Measurements from ENCODE around the gene PGA3.
"Not testable (repeated sequence)": the region's sequence is repeated elsewhere in the genome, so short reads cannot be mapped to it uniquely, and the experiment has no call there.

PGA3 gene

DNA sequence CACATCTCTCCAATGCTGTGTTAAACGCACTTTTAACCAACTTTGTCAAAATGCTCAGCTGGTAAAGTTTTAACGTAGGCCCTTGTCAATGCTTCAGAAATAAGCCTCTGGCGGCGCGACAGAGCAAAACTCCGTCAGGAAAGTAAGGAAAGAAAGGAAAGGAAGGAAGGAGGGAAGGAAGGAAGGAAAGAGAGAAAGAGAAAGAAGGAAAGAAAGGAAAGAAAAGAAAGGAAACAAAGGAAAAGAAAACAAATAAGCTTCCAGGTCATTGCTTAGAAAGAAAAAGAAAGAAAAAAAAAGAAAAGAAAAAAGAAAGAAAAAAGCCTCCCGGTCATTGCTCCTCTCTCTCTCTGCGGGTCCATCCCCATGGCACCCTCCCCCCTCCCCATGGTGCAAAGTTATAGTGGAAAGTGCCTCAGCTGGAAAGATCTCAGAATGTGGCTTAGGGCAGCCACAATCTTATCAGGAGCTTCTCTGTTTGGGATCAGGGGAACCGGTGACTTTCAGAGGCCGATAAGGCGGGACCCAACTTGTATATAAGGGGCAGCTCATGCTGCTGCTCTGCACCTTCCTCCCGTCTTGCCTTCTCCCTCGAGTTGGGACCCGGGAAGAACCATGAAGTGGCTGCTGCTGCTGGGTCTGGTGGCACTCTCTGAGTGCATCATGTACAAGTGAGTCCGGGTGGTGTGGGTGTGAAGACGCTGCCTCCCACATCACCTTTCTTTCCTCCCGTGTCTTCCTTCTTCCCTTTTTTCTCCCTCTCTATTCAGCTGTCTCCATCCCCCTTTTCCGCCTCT lies at the start of gene PGA3:
TSS of gene PGA3 (plus strand) at position 566 of the 797 bp plus-strand sequence. CDS start at position 616, 50 bp downstream.
- DNase-seq, result not testable (repeated sequence)

DNA sequence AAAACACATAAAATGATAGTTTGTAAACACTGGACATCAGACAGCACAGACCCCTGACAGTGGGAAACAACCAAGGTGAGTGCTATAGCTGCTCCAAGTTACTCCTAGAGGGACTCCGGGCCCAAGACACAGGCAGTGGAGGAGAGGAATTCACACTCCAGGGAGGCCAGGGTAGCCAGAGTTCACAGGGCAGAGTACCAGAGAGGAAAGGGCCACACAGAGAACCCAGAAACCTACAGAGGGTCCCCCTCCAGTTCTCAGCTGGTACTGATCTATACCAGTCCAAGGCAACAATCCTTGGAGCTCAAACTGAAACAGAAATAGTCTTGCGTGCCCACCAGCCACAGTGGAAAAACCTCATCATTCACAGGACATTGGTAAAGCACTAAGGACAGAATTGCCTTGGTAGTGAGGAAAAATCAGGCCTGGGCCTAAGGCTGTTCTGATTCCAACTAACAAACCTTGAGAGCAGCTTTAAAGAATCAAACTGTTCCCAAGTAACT lies 49.7 kb upstream of the PGA3 start:
- DNase-seq, result no peak

DNA sequence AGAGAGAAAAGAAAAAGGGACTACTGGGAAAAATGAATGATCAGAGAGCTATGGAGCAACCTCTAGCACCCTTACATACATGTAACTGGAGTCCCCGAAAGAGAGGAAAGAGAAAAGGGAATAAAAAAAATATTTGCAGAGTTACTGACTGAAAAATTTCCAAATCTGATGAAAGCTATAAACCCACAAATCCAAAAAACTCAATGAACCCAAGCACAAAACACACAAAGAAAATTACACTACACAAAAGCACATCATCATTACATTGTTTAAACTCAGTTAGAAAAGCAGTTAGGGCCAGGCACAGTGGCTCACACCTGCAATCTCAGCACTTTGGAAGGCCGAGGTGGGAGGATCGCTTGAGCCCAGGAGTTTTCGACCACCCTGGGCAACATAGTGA lies 48.8 kb upstream of the PGA3 start:
- no peak for DNase-seq

DNA sequence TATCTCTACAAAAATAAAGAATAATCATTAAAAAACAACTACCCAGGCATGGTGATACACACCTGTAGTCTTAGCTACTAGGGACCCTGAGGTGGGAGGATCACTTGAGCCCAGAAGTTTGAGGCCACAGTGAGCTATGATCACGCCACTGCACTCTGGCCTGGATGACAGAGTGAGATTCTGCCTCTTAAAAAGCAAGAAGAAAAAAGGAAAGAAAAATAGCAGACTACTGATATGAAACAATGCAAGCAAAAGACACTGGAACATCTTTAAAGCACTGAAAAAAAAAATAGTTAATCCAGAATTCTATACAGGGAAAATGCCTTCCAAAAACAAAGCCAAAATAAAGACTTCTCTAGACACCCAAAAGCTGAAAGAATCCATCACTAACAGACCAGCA lies 48.0 kb upstream of the PGA3 start:
- DNase-seq, result no peak

DNA sequence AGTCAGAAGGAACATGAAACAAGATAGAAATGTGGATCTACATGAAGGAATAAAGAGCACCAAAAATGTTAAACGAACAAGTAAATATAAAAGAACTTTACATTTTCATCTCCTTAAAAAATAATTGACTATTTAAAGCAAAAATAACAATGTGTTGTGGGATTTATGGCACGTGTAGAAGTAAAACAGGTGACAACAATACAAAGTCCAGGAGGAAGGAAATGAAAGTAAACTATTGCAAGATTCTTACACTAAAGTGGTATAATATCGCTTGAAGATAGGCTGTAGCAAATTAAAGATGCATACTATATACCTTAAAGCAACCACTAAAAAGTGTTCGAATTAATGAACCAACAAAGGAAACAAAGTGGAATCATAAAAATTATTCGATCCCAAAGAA lies 47.6 kb upstream of the PGA3 start:
- no peak for DNase-seq

DNA sequence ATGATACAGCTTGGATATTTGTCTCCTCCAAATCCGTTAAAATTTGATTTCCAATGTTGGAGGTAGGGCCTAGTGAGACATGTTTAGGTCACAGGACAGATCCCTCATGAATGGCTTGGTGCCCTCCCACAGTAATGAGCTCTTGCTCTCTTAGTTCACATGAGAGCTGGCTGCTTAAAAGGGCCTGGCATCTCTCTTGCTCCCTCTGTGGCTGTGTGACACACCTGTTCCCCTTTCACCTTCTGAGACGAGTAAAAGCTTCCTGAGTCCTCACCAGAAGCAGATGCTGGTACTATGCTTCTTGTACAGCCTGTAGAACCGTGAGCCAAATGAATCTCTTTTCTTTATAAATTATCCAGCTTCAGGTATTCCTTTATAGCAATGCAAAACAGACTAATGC lies 45.6 kb upstream of the PGA3 start:
- no peak for DNase-seq

DNA sequence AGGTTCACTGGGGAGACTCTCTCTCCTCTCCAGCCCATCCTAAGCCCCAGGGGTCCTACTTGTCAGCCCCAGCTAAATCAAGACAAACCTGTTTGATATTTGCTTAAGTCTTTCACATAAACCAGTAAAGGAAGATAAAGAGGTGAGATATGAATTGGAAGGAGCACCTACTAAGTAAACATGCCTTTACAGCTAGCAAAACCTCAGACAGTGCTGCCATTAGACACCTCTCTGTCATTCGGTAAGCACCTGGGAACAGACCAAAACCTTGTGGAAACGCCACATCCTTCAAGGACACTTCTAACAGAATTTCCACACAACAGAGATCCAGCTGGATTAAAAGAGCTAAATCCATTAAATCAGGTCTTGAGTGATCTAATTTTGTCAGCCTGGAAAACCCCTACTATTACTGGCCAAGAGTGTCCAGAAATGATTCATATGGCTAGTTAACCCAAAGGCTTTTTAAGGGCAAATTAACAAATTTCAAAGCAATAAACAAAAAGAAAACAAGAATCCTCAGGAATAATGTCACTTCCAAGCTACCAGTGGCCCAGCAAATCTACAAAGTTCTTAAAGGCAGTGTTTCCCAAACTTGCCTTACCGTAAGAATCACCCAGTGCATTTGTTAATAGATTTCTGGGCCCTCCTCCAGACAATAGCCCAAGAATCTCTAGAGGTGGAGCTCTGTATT lies 44.5 kb upstream of the PGA3 start:
- DNase-seq, result no peak

DNA sequence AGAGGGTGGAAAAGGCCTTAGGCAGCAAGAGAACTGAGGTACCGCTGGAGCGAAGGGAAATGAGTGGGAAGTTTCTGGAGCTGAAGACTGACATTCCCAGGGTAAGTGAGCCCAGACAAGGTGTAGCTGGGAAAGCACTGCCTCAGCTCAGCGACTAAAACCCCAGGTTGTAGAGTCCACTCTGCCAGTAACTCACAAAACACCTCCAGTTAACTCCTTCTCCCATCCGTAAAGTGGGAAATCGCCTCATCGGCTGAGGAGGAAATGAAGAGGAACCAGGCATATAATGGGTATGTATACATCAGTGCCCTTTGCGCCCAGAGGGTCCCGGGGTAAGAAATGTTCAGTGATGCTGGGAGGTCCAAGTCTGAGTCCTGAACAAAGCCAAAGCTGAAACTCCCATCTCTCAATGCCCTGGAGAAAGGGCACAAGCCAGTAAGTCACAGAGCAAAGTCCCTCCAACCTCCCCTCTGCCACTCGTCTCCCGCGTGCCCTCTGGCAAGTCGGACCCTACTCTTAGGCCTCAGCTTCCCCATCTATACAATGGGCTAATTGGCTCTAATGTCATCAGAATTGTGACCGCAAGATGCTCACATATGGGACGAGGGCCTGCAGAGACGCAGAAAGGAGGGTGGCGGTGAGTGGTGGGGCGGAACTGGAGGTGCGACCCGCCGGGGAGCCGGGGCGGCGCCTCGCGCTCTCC lies 42.7 kb upstream of the PGA3 start:
- no peak for DNase-seq

DNA sequence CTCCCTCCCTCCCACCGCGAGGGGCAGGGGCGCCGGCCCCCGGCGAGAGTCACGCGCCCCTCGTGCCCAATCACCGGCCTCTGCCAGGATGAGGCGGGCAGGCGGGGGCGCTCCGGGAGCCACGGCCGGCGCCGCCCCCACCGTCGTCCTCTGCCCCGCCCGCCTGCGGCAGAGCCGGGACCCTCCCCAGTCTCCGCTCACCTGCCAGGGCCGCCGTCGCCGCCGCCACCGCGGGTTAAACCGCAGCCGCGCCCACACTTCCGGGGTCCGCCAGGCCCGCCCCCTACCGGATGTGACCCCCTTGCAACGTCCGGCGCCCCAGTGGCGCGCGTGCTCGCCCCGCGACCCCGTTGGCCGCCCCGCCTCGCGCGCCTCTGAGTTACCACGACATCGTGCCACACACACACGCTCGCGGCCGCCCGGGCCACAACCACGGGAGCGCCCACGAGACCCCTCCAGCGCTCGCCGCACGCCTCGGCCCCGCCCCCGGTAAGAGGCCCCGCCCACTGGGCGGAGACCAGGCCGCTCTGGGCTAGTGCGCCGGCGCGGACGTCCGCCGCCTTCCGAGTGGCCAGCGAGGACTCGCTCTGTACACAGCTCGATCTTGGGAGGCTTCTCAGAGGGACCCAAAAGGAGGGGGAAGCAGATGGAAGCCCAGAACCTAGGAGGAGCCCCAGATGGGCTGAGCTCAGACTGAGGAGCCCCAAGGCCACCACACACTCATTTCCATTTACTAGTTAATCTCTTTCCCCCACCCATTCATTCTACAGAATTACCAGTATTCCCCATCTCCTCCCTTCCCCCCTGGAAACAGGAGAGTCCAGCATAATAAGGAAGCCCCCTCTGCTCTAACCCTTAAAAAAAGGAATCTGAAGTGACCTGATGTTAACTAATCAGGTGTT lies 41.9 kb upstream of the PGA3 start, which contains the start of gene VPS37C:
TSS of gene VPS37C (minus strand) at position 237 of the 902 bp plus-strand sequence. CDS start 22,597 bp downstream, outside the sequence.
- DNase-seq, result peak; percentile 72 to 85

DNA sequence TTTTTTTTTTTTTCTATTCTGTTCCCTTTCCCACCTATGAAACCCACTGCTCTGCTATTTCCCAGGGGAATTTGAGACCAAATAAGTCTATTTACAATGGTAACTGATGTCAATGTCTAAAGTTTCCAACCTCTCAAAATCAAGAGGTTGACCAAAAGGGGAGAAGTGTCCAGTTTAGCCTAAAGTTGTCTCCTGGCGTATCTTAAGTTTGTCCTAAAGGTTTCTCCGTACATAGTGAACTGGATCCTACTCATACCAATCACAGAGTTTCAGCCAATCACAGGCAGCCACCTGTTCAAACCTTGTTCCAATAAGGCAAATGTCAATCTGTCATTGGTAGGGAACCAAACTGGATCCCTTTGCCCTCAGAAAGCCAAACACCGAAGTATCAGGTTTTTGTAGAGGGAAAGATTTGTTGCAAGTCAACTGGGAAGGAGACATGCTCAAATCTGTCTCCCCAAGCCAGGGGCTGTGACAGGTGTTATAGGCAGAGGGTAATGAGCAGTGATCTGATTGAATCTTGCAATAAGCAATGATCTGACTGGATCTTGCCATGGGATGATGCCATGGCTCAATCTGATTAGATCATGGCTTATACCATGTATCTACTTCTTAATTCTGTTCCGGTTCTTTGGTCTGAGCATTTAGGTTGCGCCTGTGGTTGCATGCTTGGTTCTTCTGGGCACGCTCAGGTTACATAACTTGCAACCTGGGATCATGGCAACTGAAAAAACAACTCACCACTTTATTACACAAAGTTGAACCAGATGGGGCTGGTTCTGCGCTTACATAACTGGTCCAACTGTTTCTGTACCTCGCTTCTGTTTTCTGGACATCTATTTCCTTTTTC lies 41.0 kb upstream of the PGA3 start:
- no peak for DNase-seq

DNA sequence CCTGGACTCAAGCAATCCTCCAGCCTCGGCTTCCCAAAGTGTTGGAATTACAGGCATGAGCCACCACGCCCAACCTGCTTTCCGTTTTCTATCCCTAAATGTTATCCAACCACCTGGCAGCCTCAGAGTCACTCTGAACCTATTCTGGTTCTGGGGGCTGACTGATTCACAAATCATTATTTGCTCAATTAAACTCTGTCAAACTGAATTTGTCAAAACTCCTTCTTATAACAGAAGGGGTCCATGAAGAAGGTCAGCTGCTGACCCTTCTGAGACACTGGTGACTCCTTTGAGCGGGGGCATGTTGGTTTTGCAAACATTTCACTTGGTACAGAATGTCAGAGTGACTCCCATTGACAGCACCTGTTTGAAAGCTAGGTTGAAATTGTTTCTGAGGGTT lies 40.3 kb upstream of the PGA3 start:
- no peak for DNase-seq

DNA sequence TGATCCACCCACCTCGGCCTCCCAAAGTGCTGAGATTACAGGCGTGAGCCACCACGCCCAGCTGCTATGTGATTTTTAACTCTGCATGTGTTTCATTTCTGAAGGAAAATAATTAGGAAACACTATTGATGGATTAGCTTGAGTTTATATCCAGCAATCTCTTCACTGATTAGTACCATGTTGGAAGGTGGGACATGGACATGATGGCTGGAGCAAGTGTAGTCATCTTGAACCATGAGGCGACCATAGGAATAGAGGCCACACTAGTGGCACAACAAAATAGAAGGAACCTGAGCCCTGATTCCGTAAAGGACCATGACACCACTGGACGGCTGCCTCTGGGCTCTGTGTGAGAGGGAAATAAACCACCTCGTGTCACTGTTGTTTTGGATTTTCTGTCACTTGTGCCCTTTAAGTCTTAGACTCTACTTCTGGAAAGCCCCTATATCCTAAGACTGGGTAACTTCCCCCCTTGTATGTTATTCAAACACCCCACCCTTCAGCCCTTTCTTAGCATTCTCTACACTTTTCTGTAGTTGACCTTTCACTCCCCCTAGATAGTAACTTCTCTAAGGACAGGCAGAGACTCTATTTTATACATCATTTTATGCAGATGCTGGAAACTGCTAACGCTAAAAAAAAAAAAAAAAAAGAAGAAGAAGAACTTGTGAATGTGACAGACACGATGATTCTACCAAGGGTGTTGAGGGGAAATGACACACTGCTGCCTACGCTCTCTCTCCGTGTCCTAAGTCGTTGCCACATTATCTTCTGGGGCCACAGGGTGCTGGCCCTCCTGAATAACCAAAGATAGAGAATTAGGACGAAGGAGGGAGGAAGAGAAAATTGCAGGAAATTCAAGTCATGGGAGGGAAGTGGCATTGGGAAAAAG lies 39.4 kb upstream of the PGA3 start:
- DNase-seq, result no peak

DNA sequence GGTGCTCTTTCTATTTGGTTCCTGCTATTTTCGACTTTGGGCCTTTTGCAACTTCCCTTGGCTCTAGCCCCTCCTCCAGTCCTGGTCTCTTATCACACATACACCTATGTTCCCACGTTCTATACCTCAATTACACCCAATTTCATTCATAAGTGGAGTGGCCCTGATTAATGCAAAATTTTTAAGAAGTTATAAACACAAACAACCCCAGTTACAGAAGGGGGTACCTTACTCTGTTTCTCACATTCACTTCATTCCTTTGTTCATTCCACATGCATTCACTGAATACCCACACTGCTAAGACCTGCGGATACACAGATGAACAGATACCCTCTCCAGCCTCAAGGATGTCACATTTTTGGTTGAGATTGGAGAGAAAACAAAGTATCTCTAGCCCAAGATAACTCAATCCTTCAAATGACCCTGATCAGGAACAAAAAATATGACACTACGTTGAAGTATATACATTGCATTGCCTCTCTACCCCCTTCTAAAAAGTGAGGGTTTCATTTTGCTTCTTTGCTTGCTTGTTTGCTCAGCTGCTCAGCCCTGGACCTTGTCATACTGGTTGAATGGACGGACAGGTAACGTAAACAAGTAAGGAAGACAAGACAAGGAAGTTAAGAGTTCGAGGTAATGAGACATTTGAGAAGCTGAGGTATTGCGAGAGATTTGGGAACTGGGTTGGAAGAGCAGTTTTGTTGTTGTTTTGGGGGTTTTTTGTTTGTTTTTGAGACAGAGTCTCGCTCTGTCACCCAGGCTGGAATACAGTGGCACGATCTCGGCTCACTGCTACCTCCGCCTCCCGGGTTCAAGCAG lies 38.5 kb upstream of the PGA3 start:
- DNase-seq, result no peak

DNA sequence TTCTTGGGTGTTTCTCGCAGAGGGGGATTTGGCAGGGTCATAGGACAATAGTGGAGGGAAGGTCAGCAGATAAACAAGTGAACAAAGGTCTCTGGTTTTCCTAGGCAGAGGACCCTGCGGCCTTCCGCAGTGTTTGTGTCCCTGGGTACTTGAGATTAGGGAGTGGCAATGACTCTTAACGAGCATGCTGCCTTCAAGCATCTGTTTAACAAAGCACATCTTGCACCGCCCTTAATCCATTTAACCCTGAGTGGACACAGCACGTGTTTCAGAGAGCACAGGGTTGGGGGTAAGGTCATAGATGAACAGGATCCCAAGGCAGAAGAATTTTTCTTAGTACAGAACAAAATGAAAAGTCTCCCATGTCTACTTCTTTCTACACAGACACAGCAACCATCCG lies 37.5 kb upstream of the PGA3 start:
- not testable (repeated sequence) for DNase-seq

DNA sequence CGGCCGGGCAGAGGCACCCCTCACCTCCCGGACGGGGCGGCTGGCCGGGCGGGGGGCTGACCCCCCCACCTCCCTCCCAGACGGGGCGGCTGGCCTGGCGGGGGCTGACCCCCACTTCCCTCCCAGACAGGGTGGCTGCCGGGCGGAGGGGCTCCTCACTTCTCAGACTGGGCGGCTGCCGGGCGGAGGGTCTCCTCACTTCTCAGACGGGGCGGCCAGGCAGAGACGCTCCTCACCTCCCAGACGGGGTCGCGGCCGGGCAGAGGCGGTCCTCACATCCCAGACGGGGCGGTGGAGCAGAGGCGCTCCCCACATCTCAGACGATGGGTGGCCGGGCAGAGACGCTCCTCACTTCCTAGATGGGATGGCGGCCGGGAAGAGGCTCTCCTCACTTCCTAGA lies 37.0 kb upstream of the PGA3 start:
- not testable (repeated sequence) for DNase-seq

DNA sequence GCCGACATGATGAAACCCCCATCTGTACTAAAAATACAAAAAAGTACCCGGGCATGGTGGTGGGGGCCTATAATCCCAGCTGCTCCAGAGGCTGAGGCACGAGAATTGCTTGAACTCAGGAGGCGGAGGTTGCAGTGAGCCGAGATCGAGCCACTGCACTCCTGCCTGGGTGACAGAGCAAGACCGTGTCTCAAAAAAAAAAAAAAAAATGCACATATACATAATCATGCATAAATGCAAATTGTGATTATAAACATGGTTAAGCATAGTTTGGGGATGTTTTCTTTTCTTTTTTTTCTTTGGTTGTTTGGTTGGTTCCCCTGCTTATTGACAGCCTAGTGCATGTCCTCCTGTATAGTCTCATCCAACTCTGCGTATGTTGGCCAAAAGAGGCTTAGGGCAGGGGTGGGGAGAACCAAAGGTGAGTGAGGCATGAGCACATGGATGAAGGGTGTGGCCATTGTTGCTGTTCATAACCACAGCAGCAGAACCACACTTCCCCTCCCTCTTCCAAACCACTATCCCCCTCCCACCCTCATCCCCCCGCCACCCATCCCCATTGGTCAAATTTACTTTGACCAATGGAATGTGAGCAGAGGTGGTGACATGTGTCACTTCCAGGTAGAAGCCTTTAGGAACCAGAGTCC lies 35.1 kb upstream of the PGA3 start:
- no peak for DNase-seq

DNA sequence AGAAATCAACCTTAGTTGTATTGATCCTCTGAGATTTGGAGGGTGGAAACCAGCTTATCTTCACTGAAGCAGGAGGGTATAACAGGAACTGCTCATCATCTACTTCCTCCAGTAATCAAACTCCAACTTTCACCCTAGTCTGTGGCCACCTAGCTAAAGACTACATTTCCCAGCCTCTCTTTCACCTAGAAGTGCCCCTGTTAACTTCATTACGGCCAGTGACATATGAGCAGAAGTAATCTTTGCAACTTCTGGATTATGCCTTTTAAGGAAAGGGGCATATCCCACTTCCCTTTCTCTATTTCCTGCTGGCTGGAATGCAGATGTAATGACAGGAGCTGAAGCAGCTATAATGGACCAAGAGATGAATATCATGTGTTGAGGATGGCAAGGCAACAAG lies 34.5 kb upstream of the PGA3 start:
- no peak for DNase-seq

DNA sequence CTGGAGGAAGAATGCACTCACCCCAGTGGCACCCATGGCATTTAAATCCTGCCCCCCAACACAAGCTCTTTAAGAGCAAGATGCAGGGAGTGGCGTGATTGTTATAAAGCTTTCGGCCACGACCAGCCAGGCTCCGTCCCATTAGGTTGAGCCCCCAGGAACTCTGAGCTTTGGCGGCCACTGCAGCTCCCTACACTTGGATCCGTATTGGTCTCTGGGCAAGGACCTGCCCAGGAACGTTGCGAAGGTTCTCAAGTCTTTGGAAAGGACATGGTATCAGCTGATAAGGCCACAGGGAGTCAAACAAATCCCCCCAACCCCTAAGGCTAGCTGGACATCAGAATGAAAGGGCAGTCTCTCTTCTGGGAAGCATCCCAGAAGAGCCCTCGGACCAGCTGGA lies 32.7 kb upstream of the PGA3 start:
- no peak for DNase-seq

DNA sequence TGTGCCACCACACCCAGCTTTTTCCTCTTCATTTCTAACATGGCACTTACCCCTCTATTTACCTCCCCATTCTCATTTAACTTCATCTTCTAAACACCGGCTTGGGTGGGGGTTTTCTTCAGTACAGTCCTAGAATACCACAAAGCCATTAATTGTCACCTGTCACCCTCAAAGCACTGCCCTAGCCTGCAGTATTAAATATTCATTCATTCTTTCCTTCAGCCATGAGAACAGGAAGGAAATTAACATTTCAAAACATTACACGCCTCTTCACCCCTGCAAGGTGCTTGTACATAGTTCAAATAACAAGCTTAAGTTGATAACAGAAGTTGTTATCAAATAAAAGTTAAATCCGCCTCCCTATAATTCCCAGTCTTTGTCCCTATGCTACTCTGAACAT lies 31.4 kb upstream of the PGA3 start:
- no peak for DNase-seq
